ENCODE data around the gene PARD6G. TPM values are rescaled to one million over a fixed set of nuclear protein-coding genes. Genes with fewer than 3 reads are reported as not detected.

PARD6G gene
- total RNA-seq, 1 donor from 2014 or later, result 9.4 TPM

DNA sequence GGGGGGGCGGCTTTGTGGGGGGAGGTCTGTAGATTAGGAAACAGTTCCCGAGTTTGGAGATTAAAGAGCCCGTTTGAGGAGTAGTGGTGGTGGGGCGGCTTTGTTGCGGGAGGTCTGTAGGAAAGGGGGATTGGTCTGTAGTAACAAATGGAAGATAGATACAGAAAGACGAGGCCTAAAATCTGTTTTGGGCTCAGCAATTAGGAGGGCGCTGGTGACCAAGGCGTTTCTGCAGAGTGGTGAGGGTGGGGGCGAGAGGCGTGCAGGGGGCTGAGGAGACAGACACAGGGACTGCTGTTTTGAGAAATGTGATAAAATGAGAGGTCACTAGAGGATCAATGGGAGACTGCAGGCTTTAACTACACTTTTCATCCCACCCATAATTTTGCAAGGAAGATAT lies 139.9 kb downstream of the PARD6G start:
- Histone ChIP-seq H3K36me3 (ENCODE audit: control insufficient read depth, insufficient read depth, low read length) (no peaks in the 10 kb centered on the region), H3K4me3 (ENCODE audit: low read depth, low read length) (no peak overlapping the region), H3K27me3 (ENCODE audit: control insufficient read depth, insufficient read depth, low read length) (no peaks in the 10 kb centered on the region)
- no peak for DNase-seq (ENCODE audit: low read depth)
- TF ChIP-seq, protein P1, sequence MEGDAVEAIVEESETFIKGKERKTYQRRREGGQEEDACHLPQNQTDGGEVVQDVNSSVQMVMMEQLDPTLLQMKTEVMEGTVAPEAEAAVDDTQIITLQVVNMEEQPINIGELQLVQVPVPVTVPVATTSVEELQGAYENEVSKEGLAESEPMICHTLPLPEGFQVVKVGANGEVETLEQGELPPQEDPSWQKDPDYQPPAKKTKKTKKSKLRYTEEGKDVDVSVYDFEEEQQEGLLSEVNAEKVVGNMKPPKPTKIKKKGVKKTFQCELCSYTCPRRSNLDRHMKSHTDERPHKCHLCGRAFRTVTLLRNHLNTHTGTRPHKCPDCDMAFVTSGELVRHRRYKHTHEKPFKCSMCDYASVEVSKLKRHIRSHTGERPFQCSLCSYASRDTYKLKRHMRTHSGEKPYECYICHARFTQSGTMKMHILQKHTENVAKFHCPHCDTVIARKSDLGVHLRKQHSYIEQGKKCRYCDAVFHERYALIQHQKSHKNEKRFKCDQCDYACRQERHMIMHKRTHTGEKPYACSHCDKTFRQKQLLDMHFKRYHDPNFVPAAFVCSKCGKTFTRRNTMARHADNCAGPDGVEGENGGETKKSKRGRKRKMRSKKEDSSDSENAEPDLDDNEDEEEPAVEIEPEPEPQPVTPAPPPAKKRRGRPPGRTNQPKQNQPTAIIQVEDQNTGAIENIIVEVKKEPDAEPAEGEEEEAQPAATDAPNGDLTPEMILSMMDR (IDR thresholded peaks at IDR 0.05; ENCODE audit: insufficient read depth, low read length, poor library complexity, severe bottlenecking), result no peak

Other genes starting within 250 kb of the PARD6G start
- gene RBFA, start 213.1 kb downstream of the PARD6G start, total RNA-seq, result 30.6 and 33.0 TPM in 2 replicates
- 21.8 and 28.1 TPM in 2 replicates for gene ADNP2, start 138.3 kb downstream of the PARD6G start, total RNA-seq

Data from kidney epithelial cell (primary cell).